ENCODE measurements around the gene CEP192.

GRCh38 chr18:13048061-13048595 lies 57.0 kb downstream of the CEP192 start:
- no peak for TF ChIP-seq CTCF (conservative IDR thresholded peaks at IDR 0.05 in 1 of 2, IDR thresholded peaks at IDR 0.05 in 1 of 2; ENCODE audit: extremely low read depth in 1 of 2, insufficient read depth in 1 of 2, low read depth in 1 of 2, low read length in 2 of 2)
- TF ChIP-seq EZH2 (IDR thresholded peaks at IDR 0.05; ENCODE audit: borderline replicate concordance, low read length) = no peak

Data from mammary epithelial cell (primary cell).